ENCODE data around the gene COL6A3.

COL6A3 gene

GRCh38 chr2:237291138-237291792, 122.7 kb downstream of the COL6A3 start:
- DNase-seq: peak; percentile 70

GRCh38 chr2:237290261-237290660, 123.7 kb downstream of the COL6A3 start:
- DNase-seq: no peak

GRCh38 chr2:237289139-237289538, 124.8 kb downstream of the COL6A3 start:
- no peak for DNase-seq

GRCh38 chr2:237287872-237288271, 126.1 kb downstream of the COL6A3 start:
- DNase-seq: no peak

GRCh38 chr2:237283131-237283928, 130.6 kb downstream of the COL6A3 start:
- DNase-seq: no peak

- DNase-seq: no peak
Measured at GRCh38 chr2:237282568-237283128, 131.3 kb downstream of the COL6A3 start.

- peak; percentile 4 for DNase-seq
Measured at GRCh38 chr2:237281836-237282306, 132.1 kb downstream of the COL6A3 start.

- no peak for DNase-seq
Measured at GRCh38 chr2:237280939-237281338, 133.0 kb downstream of the COL6A3 start.

- no peak for DNase-seq
Measured at GRCh38 chr2:237280229-237280628, 133.7 kb downstream of the COL6A3 start.

GRCh38 chr2:237279012-237279768, 134.8 kb downstream of the COL6A3 start:
- no peak for DNase-seq

GRCh38 chr2:237278568-237278967, 135.4 kb downstream of the COL6A3 start:
- no peak for DNase-seq

GRCh38 chr2:237276716-237277490, 137.1 kb downstream of the COL6A3 start:
- DNase-seq: no peak

Data from OCI-M1 (cell line).